ENCODE results near the gene P2RY13. TPM values are rescaled to one million over a fixed set of nuclear protein-coding genes. Genes with fewer than 3 reads are reported as not detected.

P2RY13 gene
- total and polyA plus RNA-seq, 10 of the 15 experiments (the other 5 are each of a cell fraction or from before 2014, with no cell fraction given) = not detected

- TF ChIP-seq IKZF2 (IDR thresholded peaks at IDR 0.05) (no peak), PAX5 (IDR thresholded peaks at IDR 0.05; ENCODE audit: borderline replicate concordance, low read depth, low read length) (no peak), SREBF1 (IDR thresholded peaks at IDR 0.05; ENCODE audit: low read length) (no peak), ZNF592 (IDR thresholded peaks at IDR 0.05) (no peak), EED (IDR thresholded peaks at IDR 0.05; ENCODE audit: low read depth) (no peak), TBL1XR1 (IDR thresholded peaks at IDR 0.05; ENCODE audit: low read depth, low read length) (no peak), CHD4 (IDR thresholded peaks at IDR 0.05) (no peak), MEF2A (IDR thresholded peaks at IDR 0.05; ENCODE audit: insufficient read depth, low read depth, low read length) (no peak)
These were observed 36.2 kb downstream of the P2RY13 start (continued) for GRCh38 chr3:151293127-151293526.

GRCh38 chr3:151290673-151291072, 38.7 kb downstream of the P2RY13 start:
- no peak for FAIRE-seq
- H3K9me3 ChIP-seq (replicated peaks; ENCODE audit: control insufficient read depth, insufficient read depth, low read length) = no peaks in the 10 kb centered on the region
- no peak overlapping the region for H3K9ac ChIP-seq (ENCODE audit: control insufficient read depth, insufficient read depth, low read length)
- H3K79me2 ChIP-seq (ENCODE audit: control insufficient read depth, insufficient read depth, low read length) = no peaks in the 10 kb centered on the region
- no peak overlapping the region for H2AFZ ChIP-seq (ENCODE audit: control insufficient read depth, low read depth, low read length)
- CTCF ChIA-PET = interaction anchor here (0.8 to 2.7 kb wide), 3 partner anchors 58 to 128 kb away, joined by 3 to 10 read pairs (median 3); no protein-coding TSS in a partner anchor
- no peaks in the 10 kb centered on the region for H3K36me3 ChIP-seq (ENCODE audit: control insufficient read depth in 2 of 2, insufficient read depth in 2 of 2, low read length in 1 of 2)
- no peak overlapping the region for H3K4me3 ChIP-seq
- POLR2A ChIA-PET = no interaction called here
- H4K20me1 ChIP-seq (ENCODE audit: control insufficient read depth, insufficient read depth) = no peaks in the 10 kb centered on the region
- in situ Hi-C loops (cut with MboI) = no loop called here
- no peak for DNase-seq (ENCODE audit: low read depth, low spot score)
- 0% methylated on average over 3 of the region's 3 CpGs for WGBS (ENCODE audit: insufficient coverage, insufficient replicate concordance, low lambda C conversion rate, missing lambda C conversion rate)
- no peaks in the 10 kb centered on the region; a peak in 1 of 4 replicates for H3K27me3 ChIP-seq (replicated peaks in 1 of 2; ENCODE audit: control insufficient read depth in 2 of 2, insufficient read depth in 2 of 2, low read length in 1 of 2)
- no peak overlapping the region for H3K4me2 ChIP-seq (ENCODE audit: control insufficient read depth, insufficient read depth)
- BruUV-seq (replicated peaks) = no TSS peak
- no peak overlapping the region for H3K27ac ChIP-seq (ENCODE audit: control insufficient read depth, insufficient read depth)
- H3K4me1 ChIP-seq (ENCODE audit: control insufficient read depth, insufficient read depth, low read length) = no peaks in the 10 kb centered on the region
- intact Hi-C loops (cut with micrococcal nuclease; ENCODE audit: unreplicated experiment) = loop anchor here (5.0 kb wide), 2 partner anchors 547 to 627 kb away; no protein-coding TSS in a partner anchor
- SMC1A ChIA-PET (ENCODE audit: uncharacterized antibody, unreplicated experiment) = interaction anchor here (1.2 to 1.7 kb wide), 2 partner anchors 30 to 62 kb away, joined by 5 read pairs; no protein-coding TSS in a partner anchor
- RAD21 ChIA-PET (ENCODE audit: unreplicated experiment) = no interaction called here
- no peak for ATAC-seq
- TF ChIP-seq JUNB (IDR thresholded peaks at IDR 0.05) = no peak
- TF ChIP-seq POLR2AphosphoS2 (IDR thresholded peaks at IDR 0.05; ENCODE audit: low read depth, low read length) = no peak
- no peak for TF ChIP-seq HSF1 (IDR thresholded peaks at IDR 0.05; ENCODE audit: low read depth, low read length)
- TF ChIP-seq RELB (IDR thresholded peaks at IDR 0.05; ENCODE audit: low read depth) = no peak
- TF ChIP-seq EZH2 (IDR thresholded peaks at IDR 0.05; ENCODE audit: borderline replicate concordance, control insufficient read depth, low read depth, low read length) = no peak
- TF ChIP-seq CTCF (IDR thresholded peaks at IDR 0.05 in 2 of 3, conservative IDR thresholded peaks at IDR 0.05 in 1 of 3; ENCODE audit: control insufficient read depth in 2 of 3, extremely low read depth in 1 of 3, insufficient read depth in 1 of 3, low read depth in 3 of 3, low read length in 3 of 3) = peak in 2 of 3 experiments; percentile 5 to 41; a peak in 3 of 6 replicates
- no peak for TF ChIP-seq ZNF217 (IDR thresholded peaks at IDR 0.05)
